Fibroblast of pulmonary artery (primary cell): ENCODE results near the gene GRM2.
"Not testable (repeated sequence)": the region's sequence is repeated elsewhere in the genome, so short reads cannot be mapped to it uniquely, and the experiment has no call there.

Experiments
- DNase-seq: peaks from one replicate; pipeline ENCODE4 v3.0.0-alpha.2; 2010; ENCODE audit warnings: low read depth
- H3K4me3 ChIP-seq: replicated peaks from 2 replicates; pipeline ENCODE4 v1.5.1; 2011; ENCODE audit warnings: low read depth, mild to moderate bottlenecking, control low read depth, low read length, moderate library complexity
- CTCF ChIP-seq: IDR thresholded peaks from 2 replicates; pipeline ENCODE4 v1.5.1; 2011; ENCODE audit warnings: mild to moderate bottlenecking, control low read depth, low read length, inconsistent platforms; ENCODE audit errors: missing control alignments

GRM2 gene

DNA sequence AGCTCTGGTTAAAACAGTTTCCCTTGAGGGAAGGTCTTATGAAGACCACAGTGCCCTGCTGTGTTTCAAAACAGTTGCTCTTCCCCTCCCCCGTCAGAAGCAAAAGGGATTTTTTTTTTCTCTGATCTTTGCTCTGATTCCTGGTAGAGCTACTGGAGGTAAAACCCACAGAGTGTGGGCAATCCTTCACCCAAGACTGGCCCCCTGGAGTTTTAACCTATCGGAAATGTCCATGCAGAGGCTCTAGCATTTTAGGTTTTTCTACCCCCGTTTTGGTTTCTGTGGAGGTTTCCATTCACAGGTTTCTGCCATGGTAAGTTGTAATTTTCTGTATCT lies 27.7 kb downstream of the GRM2 start:
- no peak for DNase-seq
- no peak overlapping the region for H3K4me3 ChIP-seq
- no peak for TF ChIP-seq CTCF

DNA sequence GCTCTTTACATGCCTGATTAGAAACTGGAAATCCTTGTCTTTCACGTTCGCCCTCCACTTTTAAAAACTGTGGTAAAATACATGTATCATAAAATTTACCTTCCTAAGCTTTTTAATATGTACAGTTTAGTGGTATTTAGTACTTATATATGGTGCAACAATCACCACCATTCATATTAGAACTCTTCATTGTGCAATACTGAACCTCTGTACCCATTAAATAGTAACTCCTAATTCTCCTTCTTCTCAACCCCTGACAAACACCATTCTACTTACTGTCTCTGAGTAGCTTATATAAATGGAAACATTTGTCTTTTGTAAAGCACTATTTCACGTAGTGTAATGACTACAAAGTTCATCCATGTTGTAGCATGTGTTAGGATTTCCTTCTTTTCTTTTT lies 28.2 kb downstream of the GRM2 start:
- H3K4me3 ChIP-seq, result no peak overlapping the region
- no peak for DNase-seq
- no peak for TF ChIP-seq CTCF

DNA sequence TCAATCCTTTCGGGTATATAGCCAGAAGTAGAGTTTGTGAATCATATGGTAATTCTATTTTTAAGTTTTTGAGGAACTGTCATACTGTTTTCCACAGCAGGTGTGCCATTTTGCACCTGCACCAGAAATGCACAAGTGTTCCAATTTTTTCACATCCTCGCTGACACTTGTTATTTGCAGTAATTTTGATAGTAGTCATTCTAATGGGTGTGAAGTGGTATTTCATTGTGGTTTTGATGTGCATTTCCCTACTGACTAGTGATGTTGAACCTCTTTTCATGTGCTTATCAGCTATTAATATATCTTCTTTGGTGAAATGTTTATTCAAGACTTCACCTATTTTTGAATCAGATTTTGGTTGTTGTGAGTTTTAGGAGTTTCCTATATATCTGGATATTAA lies 29.1 kb downstream of the GRM2 start:
- no peak for DNase-seq
- H3K4me3 ChIP-seq, result no peak overlapping the region
- TF ChIP-seq CTCF, result no peak

DNA sequence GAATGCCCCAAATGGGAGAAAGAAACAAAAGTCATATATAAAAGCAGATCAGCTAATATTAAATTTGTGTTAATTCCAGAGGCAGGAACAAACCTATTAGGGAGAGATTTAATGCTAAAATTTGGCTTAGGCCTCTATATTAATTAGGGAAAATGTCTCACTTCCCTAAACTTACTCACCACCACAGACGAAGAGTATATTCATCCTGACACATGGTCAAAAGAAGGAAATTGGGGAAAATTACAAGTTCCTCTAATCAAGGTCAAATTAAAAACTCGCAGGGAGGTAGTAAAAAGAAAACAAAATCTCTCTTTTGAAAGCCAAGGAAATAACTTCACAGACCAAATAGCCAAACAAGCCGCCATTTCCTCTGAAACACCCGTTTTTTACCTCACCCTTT lies 32.2 kb downstream of the GRM2 start:
- no peak overlapping the region for H3K4me3 ChIP-seq
- DNase-seq, result no peak

DNA sequence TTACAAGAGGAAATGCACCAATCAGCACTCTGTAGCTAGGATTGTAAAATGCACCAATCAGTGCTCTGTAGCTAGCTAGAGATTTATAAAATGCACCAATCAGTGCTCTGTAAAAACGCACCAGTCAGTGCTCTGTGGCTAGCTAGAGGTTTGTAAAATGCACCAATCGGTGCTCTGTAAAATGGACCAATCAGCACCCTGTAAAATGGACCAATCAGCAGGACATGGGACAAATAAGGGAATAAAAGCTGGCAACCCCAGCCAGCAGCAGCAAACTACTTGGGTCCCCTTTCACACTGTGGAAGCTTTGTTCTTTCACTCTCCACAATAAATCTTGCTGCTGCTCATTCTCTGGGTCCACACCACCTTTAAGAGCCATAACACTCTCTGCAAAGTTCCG lies 35.5 kb downstream of the GRM2 start:
- not testable (repeated sequence) for DNase-seq, H3K4me3 ChIP-seq

More for the DNA sequence above, 32.2 kb downstream of the GRM2 start:
- TF ChIP-seq CTCF, result no peak

DNA sequence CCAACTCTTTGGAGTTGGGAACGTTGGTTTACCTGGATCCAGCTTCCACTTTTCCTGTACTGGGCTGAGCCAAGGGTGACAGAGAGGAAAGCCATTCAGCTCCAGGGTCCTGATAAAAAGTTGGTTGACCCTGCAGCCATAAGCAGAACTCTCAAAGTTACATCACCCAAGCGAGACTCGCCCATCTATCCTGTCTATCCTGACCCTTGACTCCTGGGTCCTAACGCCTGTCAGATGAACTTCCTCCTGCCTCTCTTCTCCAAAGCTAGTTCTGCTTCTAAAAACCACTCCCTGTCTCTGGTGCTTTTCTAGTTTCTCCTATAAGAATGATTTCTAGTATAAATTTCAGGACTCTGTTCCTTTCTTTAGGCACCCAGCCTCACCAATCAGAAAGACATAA lies 36.1 kb downstream of the GRM2 start:
- DNase-seq, result not testable (repeated sequence)

DNA sequence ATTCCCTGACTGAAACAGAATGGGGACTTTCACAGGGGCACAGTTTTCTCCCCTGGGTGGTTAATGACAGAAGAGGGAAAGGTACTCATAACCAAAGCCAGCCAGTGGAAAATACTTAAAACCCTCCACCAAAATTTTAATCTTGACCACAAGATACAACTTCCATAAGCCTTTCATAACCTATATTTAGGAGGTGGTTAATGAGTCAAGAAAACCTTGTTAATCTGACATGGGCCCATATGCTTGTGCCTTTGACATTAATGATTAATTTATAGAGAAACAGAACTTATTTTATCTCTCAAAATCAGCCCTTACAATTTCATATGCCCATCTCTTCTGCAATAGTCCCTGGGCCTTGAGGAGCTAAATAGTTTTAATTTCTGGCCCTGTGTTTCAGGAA lies 41.0 kb downstream of the GRM2 start:
- TF ChIP-seq CTCF, result no peak
- DNase-seq, result no peak
- no peak overlapping the region for H3K4me3 ChIP-seq

More for the DNA sequence above, 36.1 kb downstream of the GRM2 start:
- H3K4me3 ChIP-seq, result not testable (repeated sequence)

DNA sequence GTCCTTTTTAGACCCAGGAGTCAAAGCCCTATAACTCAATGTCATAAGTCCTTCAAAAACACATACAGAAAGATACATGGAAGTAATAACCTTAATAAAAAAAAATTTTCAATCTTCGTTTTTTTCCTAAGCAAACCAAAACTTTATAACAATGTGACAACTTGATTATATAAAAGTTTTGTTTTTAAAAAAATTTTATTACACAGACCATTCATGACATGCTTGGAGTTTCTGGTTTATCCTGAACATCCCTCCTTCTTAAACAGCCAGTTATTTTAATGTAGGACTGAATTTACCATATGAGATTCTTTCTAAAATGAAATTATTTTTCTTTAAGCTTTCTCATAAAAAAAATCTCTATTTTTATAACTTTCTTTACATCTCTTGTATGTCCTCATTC lies 41.5 kb downstream of the GRM2 start:
- H3K4me3 ChIP-seq, result no peak overlapping the region
- no peak for TF ChIP-seq CTCF
- DNase-seq, result no peak
